ENCODE results near the gene DOCK3.

The DOCK3 gene

GRCh38 chr3:51340989-51341636 is 666.4 kb downstream of the DOCK3 start:
- no peak for DNase-seq (ENCODE audit: low read depth)
- no peak for TF ChIP-seq CTCF (conservative IDR thresholded peaks at IDR 0.05; ENCODE audit: low read depth, low read length)
- H3K4me3 ChIP-seq (ENCODE audit: low read length), result no peak overlapping the region

GRCh38 chr3:51343918-51344687 is 669.4 kb downstream of the DOCK3 start:
- DNase-seq (ENCODE audit: low read depth), result peak; percentile 34

GRCh38 chr3:51350751-51351150 is 676.0 kb downstream of the DOCK3 start:
- DNase-seq (ENCODE audit: low read depth), result no peak
- H3K4me3 ChIP-seq (ENCODE audit: low read length), result no peak overlapping the region
- TF ChIP-seq CTCF (conservative IDR thresholded peaks at IDR 0.05; ENCODE audit: low read depth, low read length), result no peak

More at GRCh38 chr3:51343918-51344687, 669.4 kb downstream of the DOCK3 start:
- no peak for TF ChIP-seq CTCF (conservative IDR thresholded peaks at IDR 0.05; ENCODE audit: low read depth, low read length)
- H3K4me3 ChIP-seq (ENCODE audit: low read length), result no peak overlapping the region

- no peak for TF ChIP-seq CTCF (conservative IDR thresholded peaks at IDR 0.05; ENCODE audit: low read depth, low read length)
- DNase-seq (ENCODE audit: low read depth), result no peak
These were observed 678.4 kb downstream of the DOCK3 start for GRCh38 chr3:51353131-51353530.

GRCh38 chr3:51353691-51354090 is 679.0 kb downstream of the DOCK3 start:
- no peak for DNase-seq (ENCODE audit: low read depth)
- H3K4me3 ChIP-seq (ENCODE audit: low read length), result no peak overlapping the region
- TF ChIP-seq CTCF (conservative IDR thresholded peaks at IDR 0.05; ENCODE audit: low read depth, low read length), result no peak

More at GRCh38 chr3:51353131-51353530, 678.4 kb downstream of the DOCK3 start:
- no peak overlapping the region for H3K4me3 ChIP-seq (ENCODE audit: low read length)

GRCh38 chr3:51354172-51354571 is 679.4 kb downstream of the DOCK3 start:
- no peak for DNase-seq (ENCODE audit: low read depth)
- TF ChIP-seq CTCF (conservative IDR thresholded peaks at IDR 0.05; ENCODE audit: low read depth, low read length), result no peak

More at GRCh38 chr3:51354172-51354571, 679.4 kb downstream of the DOCK3 start:
- no peak overlapping the region for H3K4me3 ChIP-seq (ENCODE audit: low read length)
